Small intestine (tissue), 7 donors: ENCODE measurements around the gene MARVELD2. TPM values are rescaled to one million over a fixed set of nuclear protein-coding genes. Genes with fewer than 3 reads are reported as not detected.
"Not testable (repeated sequence)": the region's sequence is repeated elsewhere in the genome, so short reads cannot be mapped to it uniquely, and the experiment has no call there.

ENCODE experiments used
- DNase-seq, 2 donors: peaks; one replicate each; pipeline versions ENCODE4 v3.0.0 to v3.0.0-alpha.2; 2013
- FAIRE-seq: peaks from 2 replicates; lab custom pipeline; 2012; peaks lifted over from hg19 to GRCh38; lab: Jason Lieb, UNC
- H3K27ac ChIP-seq, 3 donors: one replicate each; pipeline ENCODE4 v1.5.1; 2013; ENCODE audit warnings: low read length in 2 of 3, mild to moderate bottlenecking in 2 of 3, control low read depth in 1 of 3, inconsistent platforms in 1 of 3, low read depth in 1 of 3, moderate library complexity in 1 of 3
- H3K27me3 ChIP-seq, 3 donors: one replicate each; pipeline ENCODE4 v1.6.1; 2013; ENCODE audit warnings: low read length in 3 of 3, inconsistent platforms in 1 of 3; ENCODE audit not compliant: control insufficient read depth in 3 of 3, insufficient read depth in 3 of 3
- H3K36me3 ChIP-seq, 3 donors: one replicate each; pipeline ENCODE4 v1.6.1; 2013; ENCODE audit warnings: low read length in 3 of 3, inconsistent platforms in 1 of 3, low read depth in 1 of 3, mild to moderate bottlenecking in 1 of 3, moderate library complexity in 1 of 3; ENCODE audit not compliant: control insufficient read depth in 3 of 3, insufficient read depth in 2 of 3
- H3K4me1 ChIP-seq, 3 donors: one replicate each; pipeline ENCODE4 v1.6.1; 2013; ENCODE audit warnings: low read length in 2 of 3, inconsistent platforms in 1 of 3, low read depth in 1 of 3, mild to moderate bottlenecking in 1 of 3, moderate library complexity in 1 of 3; ENCODE audit not compliant: control insufficient read depth in 3 of 3, insufficient read depth in 2 of 3
- H3K4me3 ChIP-seq, 3 donors: one replicate each; pipeline ENCODE4 v1.5.1; 2013; ENCODE audit warnings: low read length in 3 of 3, control low read depth in 1 of 3, inconsistent platforms in 1 of 3, low read depth in 1 of 3, mild to moderate bottlenecking in 1 of 3, moderate library complexity in 1 of 3
- H3K9me3 ChIP-seq, 2 donors: one replicate each; pipeline ENCODE4 v1.6.1; 2013; ENCODE audit warnings: low read depth in 1 of 2, low read length in 1 of 2; ENCODE audit not compliant: control insufficient read depth in 2 of 2, insufficient read depth in 1 of 2
- WGBS, 3 donors: extraction: QIAGEN DNeasy Blood & Tissue Kit; methylation state at CpG; one replicate each; pipeline ENCODE4 v1.1.7; 2013; 5-methylcytosine and 5-hydroxymethylcytosine counted together
- polyA plus RNA-seq, 4 donors: library from polyadenylated mRNA; stranded (reverse) in 3 of 4; unstranded in 1 of 4; fragments of 200-250 nt in 3 of 4; fragments of 120-200 nt in 1 of 4; gene quantifications; one replicate each; pipeline versions ENCODE4 v1.2.1 to v1.2.3, GENCODE V29; 2013
- donor health status: healthy with polysubstance abuse.
- donor health status: control.
- donor health status: control.
- donor health status: Bipolar disorder and iron deficiency.
- donor health status: healthy.

MARVELD2 gene
- polyA plus RNA-seq, 4 donors = 6.2 to 52.2 (median 9.4) TPM

GRCh38 chr5:69432412-69433206, 17.7 kb downstream of the MARVELD2 start:
- H3K4me1 ChIP-seq = peaks cover 0 to 1% (median 0%) of the 10 kb centered on the region in 3 donors
- H3K9me3 ChIP-seq = no peaks in the 10 kb centered on the region
- peaks cover 0 to 61% (median 2%) of the 10 kb centered on the region in 3 donors for H3K36me3 ChIP-seq
- H3K27ac ChIP-seq = no peak overlapping the region
- DNase-seq = no peak
- no peak for FAIRE-seq
- no peak overlapping the region for H3K4me3 ChIP-seq
- 69 to 80% (median 77%) methylated on average over 8 of the region's 8 CpGs for WGBS, 3 donors
- H3K27me3 ChIP-seq = no peaks in the 10 kb centered on the region

GRCh38 chr5:69435276-69435884, 20.5 kb downstream of the MARVELD2 start:
- not testable (repeated sequence) for H3K27me3 ChIP-seq, FAIRE-seq, H3K4me3 ChIP-seq, DNase-seq, H3K9me3 ChIP-seq, H3K27ac ChIP-seq, H3K4me1 ChIP-seq
- WGBS, 3 donors = 91 to 94% (median 92%) methylated on average over 3 to 5 of the region's 5 CpGs
- H3K36me3 ChIP-seq = peaks cover 0 to 61% (median 2%) of the 10 kb centered on the region in 3 donors

GRCh38 chr5:69444127-69444754, 29.3 kb downstream of the MARVELD2 start:
- DNase-seq (peak; percentile 89 to 92), FAIRE-seq (no peak)
- Histone ChIP-seq H3K4me1 (peaks cover 0 to 26% (median 0%) of the 10 kb centered on the region in 3 donors), H3K9me3 (no peaks in the 10 kb centered on the region), H3K4me3 (no peak overlapping the region), H3K36me3 (peaks cover 0 to 26% (median 0%) of the 10 kb centered on the region in 3 donors), H3K27ac (peak overlapping the region; percentile 24 to 78 (median 45)), H3K27me3 (no peaks in the 10 kb centered on the region)
- WGBS, 3 donors = 32 to 72% (median 57%) methylated on average over 7 of the region's 7 CpGs

DNA sequence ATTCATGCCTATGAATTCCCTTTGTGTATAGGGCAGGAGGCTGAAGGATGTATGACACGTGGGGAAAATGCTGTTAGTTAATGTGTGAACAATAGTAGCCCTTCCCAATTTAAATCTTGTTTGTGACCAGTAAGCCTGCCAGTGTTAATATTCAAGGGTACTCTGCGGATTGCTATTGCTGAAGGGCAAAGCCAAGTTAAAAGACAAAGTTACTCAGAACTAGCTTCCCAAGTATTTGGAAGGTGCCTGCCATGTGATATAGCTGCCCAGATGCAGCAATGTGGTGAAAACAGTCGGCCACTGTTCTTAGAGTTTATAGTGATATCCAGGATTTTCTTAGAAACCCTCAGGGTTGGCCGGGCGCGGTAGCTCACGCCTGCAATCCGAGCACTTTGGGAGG, 34.6 kb downstream of the MARVELD2 start:
- Histone ChIP-seq H3K4me1 (peaks cover 0 to 52% (median 4%) of the 10 kb centered on the region in 3 donors), H3K9me3 (peaks cover 0 to 3% of the 10 kb centered on the region in 2 donors), H3K36me3 (no peaks in the 10 kb centered on the region), H3K27ac (no peak overlapping the region), H3K27me3 (no peaks in the 10 kb centered on the region), H3K4me3 (no peak overlapping the region)
- WGBS, 3 donors = 88 to 94% (median 92%) methylated on average over 8 of the region's 8 CpGs
- DNase-seq (peak in 1 of 2 donors; percentile 19), FAIRE-seq (no peak)

DNA sequence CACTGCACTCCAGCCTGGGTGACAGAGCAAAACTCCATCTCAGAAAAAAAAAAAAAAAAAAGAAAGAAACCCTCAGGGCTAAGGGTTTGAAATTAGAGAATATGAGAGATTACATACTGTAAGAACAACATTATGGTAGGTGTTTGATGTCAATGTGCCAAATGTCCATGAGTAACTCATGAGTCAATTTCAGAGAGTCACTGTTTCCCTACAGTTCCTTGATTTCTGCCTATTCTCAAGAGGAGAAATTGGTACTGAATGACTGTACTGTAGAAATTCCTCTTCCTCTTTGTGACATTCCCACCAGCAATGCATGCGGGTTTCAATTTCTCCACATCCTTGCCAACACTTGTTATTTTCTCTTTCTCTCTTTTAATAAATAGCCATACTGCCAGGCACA, 35.2 kb downstream of the MARVELD2 start:
- no peak for DNase-seq
- no peaks in the 10 kb centered on the region for H3K36me3 ChIP-seq
- no peak for FAIRE-seq
- no peak overlapping the region for H3K4me3 ChIP-seq
- no peaks in the 10 kb centered on the region for H3K27me3 ChIP-seq
- peaks cover 0 to 3% of the 10 kb centered on the region in 2 donors for H3K9me3 ChIP-seq
- peaks cover 0 to 50% (median 4%) of the 10 kb centered on the region in 3 donors for H3K4me1 ChIP-seq
- peak overlapping the region in 2 of 3 donors; percentile 55 to 99 for H3K27ac ChIP-seq
- WGBS, 3 donors = 83 to 89% (median 86%) methylated on average over 1 of the region's 1 CpG

DNA sequence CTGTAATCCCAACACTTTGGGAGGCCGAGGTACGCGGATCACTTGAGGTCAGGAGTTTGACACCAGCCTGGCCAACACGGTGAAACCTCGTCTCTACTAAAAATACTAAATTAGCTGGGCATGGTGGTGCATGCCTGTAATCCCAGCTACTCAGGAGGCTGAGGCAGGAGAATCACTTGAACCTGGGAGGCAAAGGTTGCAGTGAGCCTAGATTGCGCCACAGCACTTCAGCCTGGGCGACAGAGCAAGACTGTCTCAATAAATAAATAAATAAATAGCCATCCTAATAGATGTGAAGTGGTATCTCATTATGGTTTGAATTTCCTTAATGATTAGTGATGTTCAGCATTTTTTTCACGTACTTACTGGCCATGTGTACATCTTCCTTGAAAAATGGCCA, 35.6 kb downstream of the MARVELD2 start:
- not testable (repeated sequence) for H3K36me3 ChIP-seq, H3K9me3 ChIP-seq, H3K27me3 ChIP-seq, H3K4me3 ChIP-seq, FAIRE-seq
- peak in 1 of 2 donors; percentile 53 for DNase-seq
- H3K27ac ChIP-seq = peak overlapping the region in 2 of 3 donors; percentile 55 to 99
- H3K4me1 ChIP-seq = peaks cover 0 to 50% (median 4%) of the 10 kb centered on the region in 3 donors
- 78 to 90% (median 81%) methylated on average over 8 of the region's 8 CpGs for WGBS, 3 donors

- peak; percentile 15 for FAIRE-seq
- Histone ChIP-seq H3K4me1 (peaks cover 0 to 44% (median 4%) of the 10 kb centered on the region in 3 donors), H3K27ac (peak overlapping the region; percentile 71 to 99 (median 78)), H3K9me3 (peaks cover 0 to 3% of the 10 kb centered on the region in 2 donors), H3K27me3 (no peaks in the 10 kb centered on the region), H3K4me3 (peak overlapping the region in 1 of 3 donors; percentile 22), H3K36me3 (no peaks in the 10 kb centered on the region)
- 10 to 44% (median 31%) methylated on average over 4 of the region's 4 CpGs for WGBS, 3 donors
- peak; percentile 92 to 93 for DNase-seq
These were observed 37.2 kb downstream of the MARVELD2 start for GRCh38 chr5:69451941-69452647.

DNA sequence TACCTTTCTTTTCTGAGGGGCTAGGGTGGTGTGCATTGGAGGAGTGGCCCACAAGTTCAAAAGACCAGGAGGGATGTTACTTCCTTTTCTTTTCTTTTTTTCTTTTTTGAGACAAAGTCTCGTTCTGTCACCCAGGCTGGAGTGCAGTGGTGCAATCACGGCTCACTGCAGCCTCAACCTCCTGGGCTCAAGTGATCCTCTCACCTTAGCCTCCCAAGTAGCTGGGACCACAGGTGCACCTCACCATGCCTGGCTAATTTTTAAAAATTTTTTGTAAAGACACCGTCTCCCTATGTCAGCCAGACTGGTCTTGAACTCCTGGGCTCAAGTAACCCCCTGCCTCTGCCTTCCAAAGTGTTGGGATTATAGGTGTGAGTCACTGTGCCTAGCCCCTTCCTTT, 38.6 kb downstream of the MARVELD2 start:
- FAIRE-seq, H3K9me3 ChIP-seq, H3K27me3 ChIP-seq, H3K36me3 ChIP-seq, DNase-seq, H3K4me3 ChIP-seq: not testable (repeated sequence)
- 36 to 73% (median 53%) methylated on average over 3 of the region's 3 CpGs for WGBS, 3 donors
- peak overlapping the region; percentile 58 to 99 (median 64) for H3K27ac ChIP-seq
- peaks cover 0 to 44% (median 4%) of the 10 kb centered on the region in 3 donors for H3K4me1 ChIP-seq
